GM12878 (cell line): ENCODE results near the gene TGFBRAP1. TPM values are rescaled to one million over a fixed set of nuclear protein-coding genes. Genes with fewer than 3 reads are reported as not detected.

Experiments
- ATAC-seq: fragments of 200-7000 bp; cut with Tn5 transposase; 3 replicates; pipeline ENCODE4 v1.9.1; 2020; ENCODE audit warnings: mild to moderate bottlenecking, moderate library complexity
- BruUV-seq: library from RNA; stranded (reverse); fragments of 400-500 nt; replicated peaks from 2 replicates; lab custom pipeline; 2021; lab: Mats Ljungman, UMichigan
- CTCF ChIA-PET: fragments of 300-600 bp; sonication (Branson Sonifier 250); formaldehyde crosslinking; extraction: SDS; loops from one replicate; lab custom pipeline; 2021; ENCODE audit warnings: inconsistent platforms; lab: Yijun Ruan, JAX
- POLR2A ChIA-PET: fragments of 350-600 bp; formaldehyde crosslinking; extraction: SDS; loops from one replicate; lab custom pipeline; 2021; ENCODE audit warnings: inconsistent platforms; lab: Charles Lee
- RAD21 ChIA-PET: fragments of 300-600 bp; sonication (Branson Sonifier 250); formaldehyde crosslinking; loops from one replicate; lab custom pipeline; 2023; ENCODE audit warnings: antibody characterized with exemption; ENCODE audit not compliant: unreplicated experiment; lab: Charles Lee
- SMC1A ChIA-PET: fragments of 300-600 bp; sonication (Branson Sonifier 250); formaldehyde crosslinking; loops from one replicate; lab custom pipeline; 2023; ENCODE audit not compliant: unreplicated experiment, uncharacterized antibody; lab: Charles Lee
- DNase-seq: peaks from one replicate; pipeline ENCODE4 v3.0.0-alpha.2; 2011; ENCODE audit warnings: low read depth, low spot score
- FAIRE-seq: peaks from 3 replicates; lab custom pipeline; 2011; peaks lifted over from hg19 to GRCh38; lab: Jason Lieb, UNC
- H2AFZ ChIP-seq: 2 replicates; pipeline ENCODE4 v1.6.0; 2011; ENCODE audit warnings: low read depth, low read length, control low read depth; ENCODE audit not compliant: control insufficient read depth
- H3K27ac ChIP-seq: 2 replicates; pipeline ENCODE4 v1.5.1; 2011; ENCODE audit warnings: control low read depth; ENCODE audit not compliant: control insufficient read depth, insufficient read depth
- H3K27me3 ChIP-seq, 2 experiments: replicated peaks in 1 of 2; 2 replicates each; pipeline versions ENCODE4 v1.6.0 to v1.6.1; 2011; ENCODE audit warnings: low read length in 1 of 2; ENCODE audit not compliant: control insufficient read depth in 2 of 2, insufficient read depth in 2 of 2
- H3K36me3 ChIP-seq, 2 experiments: 2 replicates each; pipeline ENCODE4 v1.5.1; 2011; ENCODE audit warnings: low read length in 1 of 2; ENCODE audit not compliant: control insufficient read depth in 2 of 2, insufficient read depth in 2 of 2
- H3K4me1 ChIP-seq: 2 replicates; pipeline ENCODE4 v1.6.1; 2011; ENCODE audit warnings: mild to moderate bottlenecking, low read length, moderate library complexity, mixed read lengths; ENCODE audit not compliant: control insufficient read depth, insufficient read depth
- H3K4me2 ChIP-seq: 2 replicates; pipeline ENCODE4 v1.6.0; 2011; ENCODE audit warnings: control low read depth; ENCODE audit not compliant: control insufficient read depth, insufficient read depth
- H3K4me3 ChIP-seq: fragments of 200-600 bp; sonication (generic); 2 replicates; pipeline ENCODE4 v1.5.1; 2016
- H3K79me2 ChIP-seq: 2 replicates; pipeline ENCODE4 v1.6.0; 2011; ENCODE audit warnings: low read length; ENCODE audit not compliant: control insufficient read depth, insufficient read depth
- H3K9ac ChIP-seq: 2 replicates; pipeline ENCODE4 v1.8.0; 2011; ENCODE audit warnings: low read length, control low read depth, mixed read lengths; ENCODE audit not compliant: control insufficient read depth, insufficient read depth
- H3K9me3 ChIP-seq: replicated peaks from 3 replicates; pipeline ENCODE4 v1.5.1; 2011; ENCODE audit warnings: mild to moderate bottlenecking, low read length; ENCODE audit not compliant: control insufficient read depth, insufficient read depth
- H4K20me1 ChIP-seq: 2 replicates; pipeline ENCODE4 v1.6.0; 2011; ENCODE audit not compliant: control insufficient read depth, insufficient read depth
- E4F1 ChIP-seq: fragments of 450-650 bp; IDR thresholded peaks from 2 replicates; pipeline ENCODE4 v1.6.1; 2018; ENCODE audit warnings: borderline replicate concordance, mild to moderate bottlenecking; ENCODE audit not compliant: partially characterized antibody
- PBX3 ChIP-seq: IDR thresholded peaks from 2 replicates; pipeline ENCODE4 v1.6.1; 2011; ENCODE audit warnings: mild to moderate bottlenecking, low read depth, low read length, moderate library complexity; ENCODE audit not compliant: insufficient replicate concordance
- WGBS: methylation state at CpG from one replicate; pipeline ENCODE4 v1.1.6; 2016; ENCODE audit warnings: low lambda C conversion rate; ENCODE audit not compliant: insufficient replicate concordance, insufficient coverage; ENCODE audit errors: missing lambda C conversion rate; 5-methylcytosine and 5-hydroxymethylcytosine counted together
- in situ Hi-C: fragments of 300-500 bp; cut with MboI; formaldehyde crosslinking; loops from 9 replicates; pipeline ENCODE4 v1.14.3; 2018; ENCODE audit warnings: mixed read lengths
- intact Hi-C: fragments of 100-400 bp; cut with micrococcal nuclease; formaldehyde crosslinking; loops from one replicate; pipeline ENCODE4 v1.14.2; 2022; ENCODE audit not compliant: unreplicated experiment
- polyA plus RNA-seq, 11 experiments: library from polyadenylated mRNA; depleted of rRNA in 4 of 11; unstranded in 6 of 11; stranded (reverse) in 5 of 11; fragments of >200 nt; fragmentation: Nextera tagmentation in 4 of 11; fragmentation: Illumina TruSeq in 1 of 11; extraction: Ambion mirVana in 4 of 11; extraction: Trizol in 1 of 11; gene quantifications; 1 replicate in 1 of 11; 2 replicates in 10 of 11; pipeline versions ENCODE4 v1.2.1 to v1.2.3, GENCODE V29; 2011 to 2016; ENCODE audit warnings: inconsistent platforms in 2 of 11, missing spikeins in 2 of 11, low read depth in 1 of 11
- total RNA-seq, 4 experiments: library from RNA; depleted of rRNA in 3 of 4; stranded (reverse); fragments of >200 nt in 3 of 4; fragmentation: Illumina TruSeq in 1 of 4; extraction: Trizol in 1 of 4; gene quantifications; 2 replicates each; pipeline versions ENCODE4 v1.2.1 to v1.2.3, GENCODE V29; 2013 to 2021

Gene TGFBRAP1
- total and polyA plus RNA-seq, 10 of the 15 experiments (the other 5 are each of a cell fraction or from before 2014, with no cell fraction given): 7.9 to 37.4 (median 23.7) TPM

- H3K27ac ChIP-seq: no peak overlapping the region
- BruUV-seq: no TSS peak
- FAIRE-seq (no peak), DNase-seq (no peak), ATAC-seq (no peak)
- no peaks in the 10 kb centered on the region; the same call in 1 of the 2 replicates for H3K79me2 ChIP-seq
- H3K36me3 ChIP-seq: no peaks in the 10 kb centered on the region
- ChIA-PET CTCF (no interaction called here), POLR2A (no interaction called here), RAD21 (no interaction called here), SMC1A (interaction anchor here (1.5 kb wide), 1 partner anchor 140 kb away, joined by 3 read pairs; no protein-coding TSS in a partner anchor)
- in situ Hi-C loops: no loop called here
- H3K4me1 ChIP-seq: 0 out of 2 replicates have a peak, but pooled peaks cover 3% of the 10 kb centered on the region
- H3K4me3 ChIP-seq: no peak overlapping the region
- no peaks in the 10 kb centered on the region for H4K20me1 ChIP-seq
- no peaks in the 10 kb centered on the region for H3K9me3 ChIP-seq
- H3K4me2 ChIP-seq: no peak overlapping the region
- no peaks in the 10 kb centered on the region for H3K27me3 ChIP-seq
- TF ChIP-seq E4F1 (no peak), PBX3 (no peak)
- no peak overlapping the region for H3K9ac ChIP-seq
- H2AFZ ChIP-seq: no peak overlapping the region
- 47% methylated on average over 4 of the region's 4 CpGs for WGBS
- intact Hi-C loops: loop anchor here (10.0 kb wide), 1 partner anchor 366 kb away; the partner anchor contains the start of gene NCK2
Measured at GRCh38 chr2:105378921-105379383, 49.4 kb upstream of the TGFBRAP1 start.
